ENCODE data around the gene COPS7A.

DNA sequence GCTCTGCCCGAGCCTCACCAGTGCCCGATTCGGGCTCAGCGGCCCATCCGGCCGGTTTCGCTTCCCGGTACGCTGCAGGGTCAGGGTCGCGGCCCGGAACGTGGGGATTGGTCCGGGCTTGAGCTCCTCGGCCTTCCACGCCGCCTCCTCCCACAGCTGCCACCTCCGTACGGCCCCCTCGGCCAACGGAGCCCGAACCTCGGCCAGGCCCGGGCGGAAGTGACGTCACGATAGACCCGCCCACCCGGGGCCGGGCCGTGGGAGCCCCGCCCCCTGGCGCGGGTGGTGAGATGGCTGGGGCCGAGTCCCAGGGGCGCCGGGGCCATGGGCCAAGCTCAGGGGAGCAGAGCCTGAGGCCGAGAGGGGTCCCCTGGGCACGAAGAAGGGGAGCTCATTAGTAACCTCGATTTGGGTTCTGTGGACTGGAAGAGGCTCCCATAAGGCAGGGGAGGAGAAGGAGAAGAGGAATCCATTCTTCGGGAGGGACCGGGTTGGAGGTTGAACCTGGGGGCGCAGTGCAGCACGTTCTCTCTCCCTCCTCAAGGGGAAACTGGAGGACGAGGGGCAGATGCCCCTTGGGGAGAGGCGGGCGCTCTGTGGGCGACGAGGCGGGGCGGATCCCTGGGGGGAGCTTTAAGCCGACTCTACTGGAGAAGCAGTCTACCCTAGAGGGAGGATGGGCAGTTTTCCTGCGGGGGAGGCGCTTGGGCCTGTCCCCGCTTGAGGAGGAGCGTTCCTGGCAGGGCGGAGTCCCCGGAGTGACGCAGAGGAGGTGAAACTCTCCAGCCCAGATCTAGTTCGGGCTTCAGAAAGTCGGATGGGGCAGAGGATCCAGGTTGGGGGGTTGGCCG lies 29.3 kb downstream of the COPS7A start, which contains the start of gene MLF2:
- TF ChIP-seq, protein P1, sequence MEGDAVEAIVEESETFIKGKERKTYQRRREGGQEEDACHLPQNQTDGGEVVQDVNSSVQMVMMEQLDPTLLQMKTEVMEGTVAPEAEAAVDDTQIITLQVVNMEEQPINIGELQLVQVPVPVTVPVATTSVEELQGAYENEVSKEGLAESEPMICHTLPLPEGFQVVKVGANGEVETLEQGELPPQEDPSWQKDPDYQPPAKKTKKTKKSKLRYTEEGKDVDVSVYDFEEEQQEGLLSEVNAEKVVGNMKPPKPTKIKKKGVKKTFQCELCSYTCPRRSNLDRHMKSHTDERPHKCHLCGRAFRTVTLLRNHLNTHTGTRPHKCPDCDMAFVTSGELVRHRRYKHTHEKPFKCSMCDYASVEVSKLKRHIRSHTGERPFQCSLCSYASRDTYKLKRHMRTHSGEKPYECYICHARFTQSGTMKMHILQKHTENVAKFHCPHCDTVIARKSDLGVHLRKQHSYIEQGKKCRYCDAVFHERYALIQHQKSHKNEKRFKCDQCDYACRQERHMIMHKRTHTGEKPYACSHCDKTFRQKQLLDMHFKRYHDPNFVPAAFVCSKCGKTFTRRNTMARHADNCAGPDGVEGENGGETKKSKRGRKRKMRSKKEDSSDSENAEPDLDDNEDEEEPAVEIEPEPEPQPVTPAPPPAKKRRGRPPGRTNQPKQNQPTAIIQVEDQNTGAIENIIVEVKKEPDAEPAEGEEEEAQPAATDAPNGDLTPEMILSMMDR (IDR thresholded peaks at IDR 0.05): peak; percentile 89
- no peak for TF ChIP-seq EZH2 (IDR thresholded peaks at IDR 0.05; ENCODE audit: borderline replicate concordance, insufficient read depth, low read depth, low read length, poor library complexity, severe bottlenecking)

All from B cell (primary cell).